GM23338 (cell line): ENCODE results near the gene TMEM238. TPM values are rescaled to one million over a fixed set of nuclear protein-coding genes. Genes with fewer than 3 reads are reported as not detected.
"Not testable (repeated sequence)": the region's sequence is repeated elsewhere in the genome, so short reads cannot be mapped to it uniquely, and the experiment has no call there.

Experiments used
- ATAC-seq: fragments of 200-7000 bp; cut with Tn5 transposase; 3 replicates; pipeline ENCODE4 v1.9.1; 2020
- DNase-seq: peaks from one replicate; pipeline ENCODE4 v3.0.0-alpha.2; 2015; ENCODE audit warnings: low spot score
- H2AFZ ChIP-seq: fragments of 200-600 bp; sonication (generic); 2 replicates; pipeline ENCODE4 v1.8.0; 2016; ENCODE audit warnings: antibody characterized with exemption, mild to moderate bottlenecking, moderate library complexity
- H3F3A ChIP-seq: fragments of 200-600 bp; sonication (generic); replicated peaks from 2 replicates; pipeline ENCODE4 v1.8.0; 2017; ENCODE audit warnings: antibody characterized with exemption, mixed run types, low read depth
- H3K27ac ChIP-seq: fragments of 200-600 bp; sonication (generic); 2 replicates; pipeline ENCODE4 v1.6.1; 2016; ENCODE audit warnings: low read depth
- H3K27me3 ChIP-seq: fragments of 200-600 bp; sonication (generic); 2 replicates; pipeline ENCODE4 v1.8.0; 2016; ENCODE audit warnings: mild to moderate bottlenecking, mixed run types, moderate library complexity; ENCODE audit not compliant: insufficient read depth
- H3K36me3 ChIP-seq: fragments of 200-600 bp; sonication (generic); 2 replicates; pipeline ENCODE4 v1.8.0; 2016; ENCODE audit warnings: mild to moderate bottlenecking; ENCODE audit not compliant: insufficient read depth
- H3K4me1 ChIP-seq: fragments of 200-600 bp; sonication (generic); 2 replicates; pipeline ENCODE4 v1.8.0; 2016; ENCODE audit warnings: mild to moderate bottlenecking, moderate library complexity; ENCODE audit not compliant: insufficient read depth
- H3K4me2 ChIP-seq: fragments of 200-600 bp; sonication (generic); 2 replicates; pipeline ENCODE4 v1.7.1; 2017; ENCODE audit warnings: mixed run types
- H3K4me3 ChIP-seq: fragments of 200-600 bp; sonication (generic); 2 replicates; pipeline ENCODE4 v1.6.1; 2016; ENCODE audit warnings: mixed run types
- H3K79me2 ChIP-seq: fragments of 200-600 bp; sonication (generic); replicated peaks from 2 replicates; pipeline ENCODE4 v1.8.0; 2017; ENCODE audit warnings: mild to moderate bottlenecking; ENCODE audit not compliant: insufficient read depth
- H3K9me2 ChIP-seq: fragments of 200-600 bp; sonication (generic); 2 replicates; pipeline ENCODE4 v1.8.0; 2017; ENCODE audit not compliant: insufficient read depth
- H4K20me1 ChIP-seq: fragments of 200-600 bp; sonication (generic); replicated peaks from 2 replicates; pipeline ENCODE4 v1.8.0; 2017; ENCODE audit warnings: mild to moderate bottlenecking; ENCODE audit not compliant: insufficient read depth
- H3K27ac Mint-ChIP-seq: 2 replicates; pipeline ENCODE4 v1.8.0; 2020; ENCODE audit warnings: inconsistent platforms, mild to moderate bottlenecking, moderate library complexity, mixed read lengths
- H3K27me3 Mint-ChIP-seq: 3 replicates; pipeline ENCODE4 v1.8.0; 2022; ENCODE audit warnings: low read depth, mild to moderate bottlenecking, moderate library complexity, mixed read lengths, inconsistent platforms; ENCODE audit not compliant: insufficient read depth, poor library complexity
- H3K36me3 Mint-ChIP-seq: 3 replicates; pipeline ENCODE4 v1.8.0; 2021; ENCODE audit warnings: low read depth, mild to moderate bottlenecking, inconsistent platforms, moderate library complexity, mixed read lengths
- H3K4me1 Mint-ChIP-seq: 3 replicates; pipeline ENCODE4 v1.8.0; 2020; ENCODE audit warnings: mild to moderate bottlenecking, inconsistent platforms, mixed read lengths
- H3K4me3 Mint-ChIP-seq: 3 replicates; pipeline ENCODE4 v1.8.0; 2021; ENCODE audit warnings: moderate library complexity, mild to moderate bottlenecking, inconsistent platforms, mixed read lengths
- H3K9me3 Mint-ChIP-seq: 3 replicates; pipeline ENCODE4 v1.8.0; 2020; ENCODE audit warnings: moderate library complexity, mild to moderate bottlenecking, inconsistent platforms, mixed read lengths
- CREB1 ChIP-seq: fragments of 250-450 bp; sonication (Bioruptor Pico); IDR thresholded peaks from 2 replicates; pipeline ENCODE4 v1.5.0; 2020; ENCODE audit warnings: low read depth, mild to moderate bottlenecking, moderate library complexity
- EZH2 ChIP-seq: fragments of 200-600 bp; sonication (generic); IDR thresholded peaks from one replicate; pipeline ENCODE4 v1.8.0; 2017; ENCODE audit warnings: antibody characterized with exemption, mild to moderate bottlenecking, low read depth; ENCODE audit not compliant: unreplicated experiment
- EZH2phosphoT487 ChIP-seq: fragments of 200-600 bp; sonication (generic); IDR thresholded peaks from one replicate; pipeline ENCODE4 v1.8.1; 2018; ENCODE audit warnings: antibody characterized with exemption; ENCODE audit not compliant: unreplicated experiment
- JUNB ChIP-seq: IDR thresholded peaks from one replicate; pipeline ENCODE4 v1.6.1; 2016; ENCODE audit warnings: antibody characterized with exemption; ENCODE audit not compliant: unreplicated experiment
- ZNF114 ChIP-seq: fragments of 250-450 bp; sonication (Bioruptor Pico); IDR thresholded peaks from 2 replicates; pipeline ENCODE4 v1.5.0; 2020; ENCODE audit warnings: mild to moderate bottlenecking, moderate library complexity
- ZNF331 ChIP-seq: fragments of 250-450 bp; sonication (Bioruptor Pico); IDR thresholded peaks from 2 replicates; pipeline ENCODE4 v1.5.0; 2020; ENCODE audit warnings: low read depth, mild to moderate bottlenecking, moderate library complexity
- polyA plus RNA-seq: library from polyadenylated mRNA; unstranded; fragments of >200 nt; fragmentation: Nextera tagmentation; extraction: Ambion mirVana; gene quantifications from 2 replicates; pipeline ENCODE4 v1.2.1, GENCODE V29; 2016
- total RNA-seq: library from RNA; depleted of rRNA; stranded (reverse); fragments of >200 nt; shearing (Covaris generic); gene quantifications from 2 replicates; pipeline ENCODE4 v1.2.3, GENCODE V29; 2014
- TF ChIP-seq, protein P1 (sequence below): fragments of 250-450 bp; sonication (Bioruptor Pico); IDR thresholded peaks from 2 replicates; pipeline ENCODE4 v1.5.0; 2020; ENCODE audit warnings: mild to moderate bottlenecking, moderate library complexity
- TF ChIP-seq, protein P2 (sequence below), 2 experiments: fragments of 200-600 bp in 1 of 2; sonication (generic) in 1 of 2; conservative IDR thresholded peaks; 2 replicates each; pipeline versions ENCODE4 v1.5.1 to v1.6.1; 2016 to 2017; ENCODE audit warnings: antibody characterized with exemption in 2 of 2, low read depth in 2 of 2, mild to moderate bottlenecking in 2 of 2, moderate library complexity in 1 of 2

The TMEM238 gene
- total and polyA plus RNA-seq, 2 experiments from 2014 or later, result 0.55 to 7.5 TPM

DNA sequence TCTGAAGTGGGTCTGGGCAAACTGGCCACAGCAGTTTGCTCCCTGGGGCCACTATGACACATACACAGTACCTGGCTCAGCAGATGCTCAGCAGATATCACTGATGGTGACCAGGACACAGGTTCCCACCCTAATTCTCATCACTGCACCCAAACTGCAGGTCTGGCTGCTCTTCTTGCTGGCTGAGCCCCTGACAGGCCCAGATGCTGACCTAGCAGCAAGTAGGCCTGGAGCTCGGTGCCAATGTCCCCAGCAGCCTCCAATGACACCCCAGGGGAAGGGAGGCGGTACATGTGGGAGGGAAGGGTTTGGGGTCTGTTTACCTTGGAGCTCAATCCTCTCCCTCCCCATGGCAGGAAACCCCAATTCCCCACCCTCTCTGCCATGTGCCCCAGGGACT, 18.4 kb upstream of the TMEM238 start:
- Histone ChIP-seq H3K79me2 (peaks cover 44% of the 10 kb centered on the region), H3K4me3 (no peak overlapping the region), H3K27me3 (no peaks in the 10 kb centered on the region), H3K9me2 (no peaks in the 10 kb centered on the region), H2AFZ (no peak overlapping the region), H3K27ac (no peak overlapping the region), H3K4me2 (no peak overlapping the region), H3K4me1 (peaks cover 21% of the 10 kb centered on the region), H3F3A (peaks cover 68% of the 10 kb centered on the region), H3K36me3 (peaks cover 51% of the 10 kb centered on the region), H4K20me1 (peaks cover 60% of the 10 kb centered on the region)
- DNase-seq, result no peak
- H3K27ac Mint-ChIP-seq, result no peak overlapping the region
- H3K27me3 Mint-ChIP-seq, result peaks cover 15% of the 10 kb centered on the region
- ATAC-seq, result no peak
- H3K4me3 Mint-ChIP-seq, result no peak overlapping the region
- peaks cover under 1% of the 10 kb centered on the region for H3K9me3 Mint-ChIP-seq
- H3K36me3 Mint-ChIP-seq, result peaks cover 65% of the 10 kb centered on the region
- H3K4me1 Mint-ChIP-seq, result peaks cover 29% of the 10 kb centered on the region
- TF ChIP-seq, protein P1, sequence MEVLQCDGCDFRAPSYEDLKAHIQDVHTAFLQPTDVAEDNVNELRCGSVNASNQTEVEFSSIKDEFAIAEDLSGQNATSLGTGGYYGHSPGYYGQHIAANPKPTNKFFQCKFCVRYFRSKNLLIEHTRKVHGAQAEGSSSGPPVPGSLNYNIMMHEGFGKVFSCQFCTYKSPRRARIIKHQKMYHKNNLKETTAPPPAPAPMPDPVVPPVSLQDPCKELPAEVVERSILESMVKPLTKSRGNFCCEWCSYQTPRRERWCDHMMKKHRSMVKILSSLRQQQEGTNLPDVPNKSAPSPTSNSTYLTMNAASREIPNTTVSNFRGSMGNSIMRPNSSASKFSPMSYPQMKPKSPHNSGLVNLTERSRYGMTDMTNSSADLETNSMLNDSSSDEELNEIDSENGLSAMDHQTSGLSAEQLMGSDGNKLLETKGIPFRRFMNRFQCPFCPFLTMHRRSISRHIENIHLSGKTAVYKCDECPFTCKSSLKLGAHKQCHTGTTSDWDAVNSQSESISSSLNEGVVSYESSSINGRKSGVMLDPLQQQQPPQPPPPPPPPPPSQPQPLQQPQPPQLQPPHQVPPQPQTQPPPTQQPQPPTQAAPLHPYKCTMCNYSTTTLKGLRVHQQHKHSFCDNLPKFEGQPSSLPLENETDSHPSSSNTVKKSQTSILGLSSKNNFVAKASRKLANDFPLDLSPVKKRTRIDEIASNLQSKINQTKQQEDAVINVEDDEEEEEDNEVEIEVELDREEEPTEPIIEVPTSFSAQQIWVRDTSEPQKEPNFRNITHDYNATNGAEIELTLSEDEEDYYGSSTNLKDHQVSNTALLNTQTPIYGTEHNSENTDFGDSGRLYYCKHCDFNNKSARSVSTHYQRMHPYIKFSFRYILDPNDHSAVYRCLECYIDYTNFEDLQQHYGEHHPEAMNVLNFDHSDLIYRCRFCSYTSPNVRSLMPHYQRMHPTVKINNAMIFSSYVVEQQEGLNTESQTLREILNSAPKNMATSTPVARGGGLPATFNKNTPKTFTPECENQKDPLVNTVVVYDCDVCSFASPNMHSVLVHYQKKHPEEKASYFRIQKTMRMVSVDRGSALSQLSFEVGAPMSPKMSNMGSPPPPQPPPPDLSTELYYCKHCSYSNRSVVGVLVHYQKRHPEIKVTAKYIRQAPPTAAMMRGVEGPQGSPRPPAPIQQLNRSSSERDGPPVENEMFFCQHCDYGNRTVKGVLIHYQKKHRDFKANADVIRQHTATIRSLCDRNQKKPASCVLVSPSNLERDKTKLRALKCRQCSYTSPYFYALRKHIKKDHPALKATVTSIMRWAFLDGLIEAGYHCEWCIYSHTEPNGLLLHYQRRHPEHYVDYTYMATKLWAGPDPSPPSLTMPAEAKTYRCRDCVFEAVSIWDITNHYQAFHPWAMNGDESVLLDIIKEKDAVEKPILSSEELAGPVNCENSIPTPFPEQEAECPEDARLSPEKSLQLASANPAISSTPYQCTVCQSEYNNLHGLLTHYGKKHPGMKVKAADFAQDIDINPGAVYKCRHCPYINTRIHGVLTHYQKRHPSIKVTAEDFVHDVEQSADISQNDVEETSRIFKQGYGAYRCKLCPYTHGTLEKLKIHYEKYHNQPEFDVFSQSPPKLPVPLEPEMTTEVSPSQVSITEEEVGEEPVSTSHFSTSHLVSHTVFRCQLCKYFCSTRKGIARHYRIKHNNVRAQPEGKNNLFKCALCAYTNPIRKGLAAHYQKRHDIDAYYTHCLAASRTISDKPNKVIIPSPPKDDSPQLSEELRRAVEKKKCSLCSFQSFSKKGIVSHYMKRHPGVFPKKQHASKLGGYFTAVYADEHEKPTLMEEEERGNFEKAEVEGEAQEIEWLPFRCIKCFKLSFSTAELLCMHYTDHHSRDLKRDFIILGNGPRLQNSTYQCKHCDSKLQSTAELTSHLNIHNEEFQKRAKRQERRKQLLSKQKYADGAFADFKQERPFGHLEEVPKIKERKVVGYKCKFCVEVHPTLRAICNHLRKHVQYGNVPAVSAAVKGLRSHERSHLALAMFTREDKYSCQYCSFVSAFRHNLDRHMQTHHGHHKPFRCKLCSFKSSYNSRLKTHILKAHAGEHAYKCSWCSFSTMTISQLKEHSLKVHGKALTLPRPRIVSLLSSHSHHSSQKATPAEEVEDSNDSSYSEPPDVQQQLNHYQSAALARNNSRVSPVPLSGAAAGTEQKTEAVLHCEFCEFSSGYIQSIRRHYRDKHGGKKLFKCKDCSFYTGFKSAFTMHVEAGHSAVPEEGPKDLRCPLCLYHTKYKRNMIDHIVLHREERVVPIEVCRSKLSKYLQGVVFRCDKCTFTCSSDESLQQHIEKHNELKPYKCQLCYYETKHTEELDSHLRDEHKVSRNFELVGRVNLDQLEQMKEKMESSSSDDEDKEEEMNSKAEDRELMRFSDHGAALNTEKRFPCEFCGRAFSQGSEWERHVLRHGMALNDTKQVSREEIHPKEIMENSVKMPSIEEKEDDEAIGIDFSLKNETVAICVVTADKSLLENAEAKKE (CRISPR knock-in tag), result no peak
- no peak for TF ChIP-seq JUNB
- TF ChIP-seq ZNF331 (CRISPR knock-in tag), result no peak
- no peak for TF ChIP-seq ZNF114 (CRISPR knock-in tag)
- no peak for TF ChIP-seq CREB1 (CRISPR knock-in tag)
- TF ChIP-seq EZH2phosphoT487, result no peak
- no peak for TF ChIP-seq EZH2
- TF ChIP-seq, protein P2, sequence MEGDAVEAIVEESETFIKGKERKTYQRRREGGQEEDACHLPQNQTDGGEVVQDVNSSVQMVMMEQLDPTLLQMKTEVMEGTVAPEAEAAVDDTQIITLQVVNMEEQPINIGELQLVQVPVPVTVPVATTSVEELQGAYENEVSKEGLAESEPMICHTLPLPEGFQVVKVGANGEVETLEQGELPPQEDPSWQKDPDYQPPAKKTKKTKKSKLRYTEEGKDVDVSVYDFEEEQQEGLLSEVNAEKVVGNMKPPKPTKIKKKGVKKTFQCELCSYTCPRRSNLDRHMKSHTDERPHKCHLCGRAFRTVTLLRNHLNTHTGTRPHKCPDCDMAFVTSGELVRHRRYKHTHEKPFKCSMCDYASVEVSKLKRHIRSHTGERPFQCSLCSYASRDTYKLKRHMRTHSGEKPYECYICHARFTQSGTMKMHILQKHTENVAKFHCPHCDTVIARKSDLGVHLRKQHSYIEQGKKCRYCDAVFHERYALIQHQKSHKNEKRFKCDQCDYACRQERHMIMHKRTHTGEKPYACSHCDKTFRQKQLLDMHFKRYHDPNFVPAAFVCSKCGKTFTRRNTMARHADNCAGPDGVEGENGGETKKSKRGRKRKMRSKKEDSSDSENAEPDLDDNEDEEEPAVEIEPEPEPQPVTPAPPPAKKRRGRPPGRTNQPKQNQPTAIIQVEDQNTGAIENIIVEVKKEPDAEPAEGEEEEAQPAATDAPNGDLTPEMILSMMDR (conservative IDR thresholded peaks at IDR 0.05; ENCODE audit: low read depth in 2 of 2), result no peak

DNA sequence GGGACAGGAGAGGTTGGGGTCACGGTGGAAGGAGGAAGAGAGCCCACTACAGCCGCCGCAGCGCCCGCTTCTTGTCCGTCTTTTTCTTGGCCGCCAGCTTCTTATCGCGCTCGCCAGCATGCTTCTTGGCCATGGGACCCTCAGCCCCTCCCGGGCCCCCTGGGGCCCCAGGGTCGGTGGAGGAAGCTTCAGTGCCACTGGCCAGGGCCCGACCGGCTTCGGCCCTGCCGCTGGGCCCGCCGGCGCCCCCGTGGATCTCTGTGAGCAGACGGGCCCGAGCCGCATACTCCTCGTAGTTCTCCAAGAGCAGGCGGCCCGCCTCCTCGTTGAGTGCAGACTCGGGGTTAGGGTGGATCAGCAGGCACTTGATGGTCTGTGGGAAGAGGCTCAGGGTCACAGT, 17.3 kb upstream of the TMEM238 start:
- H2AFZ ChIP-seq, H3K27me3 ChIP-seq, H3K27ac Mint-ChIP-seq, H3K9me2 ChIP-seq, H3K4me3 ChIP-seq, H3K4me3 Mint-ChIP-seq, H3K27me3 Mint-ChIP-seq, DNase-seq, H3K4me2 ChIP-seq, H3K9me3 Mint-ChIP-seq, H3K27ac ChIP-seq: not testable (repeated sequence)
- peak; percentile 14; the same call in 2 of the 3 replicates for ATAC-seq
- Mint-ChIP-seq H3K4me1 (peaks cover 25% of the 10 kb centered on the region), H3K36me3 (peaks cover 59% of the 10 kb centered on the region)
- Histone ChIP-seq H3F3A (peaks cover 64% of the 10 kb centered on the region), H3K36me3 (peaks cover 47% of the 10 kb centered on the region), H4K20me1 (peaks cover 51% of the 10 kb centered on the region), H3K4me1 (peaks cover 20% of the 10 kb centered on the region), H3K79me2 (peaks cover 34% of the 10 kb centered on the region)
